H1 (cell line): ENCODE results near the gene KLK6.

Source experiments
- CHD1 ChIP-seq: IDR thresholded peaks from 2 replicates; pipeline ENCODE4 v1.6.1; 2012; ENCODE audit warnings: low read depth, low read length, improper control_type of control experiment
- EP300 ChIP-seq, 2 experiments: IDR thresholded peaks; 1 replicate in 1 of 2; 2 replicates in 1 of 2; pipeline ENCODE4 v1.6.1; 2011 to 2012; ENCODE audit warnings: low read depth in 2 of 2, low read length in 2 of 2, mild to moderate bottlenecking in 2 of 2, borderline replicate concordance in 1 of 2, inconsistent platforms in 1 of 2, moderate library complexity in 1 of 2
- JUND ChIP-seq: IDR thresholded peaks from 2 replicates; pipeline ENCODE4 v1.6.1; 2011; ENCODE audit warnings: mild to moderate bottlenecking, improper control_type of control experiment, low read length
- POLR2AphosphoS5 ChIP-seq: IDR thresholded peaks from 2 replicates; pipeline ENCODE4 v1.6.1; 2011; ENCODE audit warnings: low read depth, low read length
- RBBP5 ChIP-seq: IDR thresholded peaks from 2 replicates; pipeline ENCODE4 v1.7.1; 2012; ENCODE audit warnings: low read depth, mild to moderate bottlenecking, inconsistent platforms, low read length, moderate library complexity, borderline replicate concordance
- TAF1 ChIP-seq: IDR thresholded peaks from 2 replicates; pipeline ENCODE4 v1.6.1; 2011; ENCODE audit warnings: mild to moderate bottlenecking, low read depth, low read length
- TF ChIP-seq, protein P1 (sequence below), 3 experiments: IDR thresholded peaks; 1 replicate in 2 of 3; 2 replicates in 1 of 3; pipeline versions ENCODE4 v1.5.1 to v1.6.1; 2011; ENCODE audit warnings: low read length in 3 of 3, mild to moderate bottlenecking in 3 of 3, inconsistent platforms in 2 of 3, low read depth in 1 of 3, moderate library complexity in 1 of 3; ENCODE audit not compliant: insufficient read depth in 1 of 3; ENCODE audit errors: control extremely low read depth in 1 of 3

DNA sequence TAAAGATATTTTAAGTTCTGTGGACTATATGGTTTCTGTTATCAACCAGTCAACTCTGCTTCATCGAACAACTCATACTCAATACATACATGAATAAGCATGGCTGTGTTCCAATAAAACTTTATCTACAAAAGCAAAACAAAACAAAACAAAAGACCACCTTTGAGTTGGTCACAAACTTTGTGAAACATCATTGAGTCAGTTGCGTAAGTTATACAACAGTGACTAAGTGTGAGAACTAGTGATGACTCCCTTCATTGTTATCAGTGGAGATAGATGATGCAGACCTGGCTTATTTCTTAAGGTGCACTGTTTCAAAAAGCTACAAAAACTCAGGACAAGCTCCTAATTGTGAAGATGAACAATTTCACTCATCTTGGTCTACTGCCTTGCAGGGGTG, 43.7 kb downstream of the KLK6 start:
- TF ChIP-seq EP300 (IDR thresholded peaks at IDR 0.05; ENCODE audit: borderline replicate concordance in 1 of 2, low read depth in 2 of 2, low read length in 2 of 2) = no peak
- TF ChIP-seq, protein P1, sequence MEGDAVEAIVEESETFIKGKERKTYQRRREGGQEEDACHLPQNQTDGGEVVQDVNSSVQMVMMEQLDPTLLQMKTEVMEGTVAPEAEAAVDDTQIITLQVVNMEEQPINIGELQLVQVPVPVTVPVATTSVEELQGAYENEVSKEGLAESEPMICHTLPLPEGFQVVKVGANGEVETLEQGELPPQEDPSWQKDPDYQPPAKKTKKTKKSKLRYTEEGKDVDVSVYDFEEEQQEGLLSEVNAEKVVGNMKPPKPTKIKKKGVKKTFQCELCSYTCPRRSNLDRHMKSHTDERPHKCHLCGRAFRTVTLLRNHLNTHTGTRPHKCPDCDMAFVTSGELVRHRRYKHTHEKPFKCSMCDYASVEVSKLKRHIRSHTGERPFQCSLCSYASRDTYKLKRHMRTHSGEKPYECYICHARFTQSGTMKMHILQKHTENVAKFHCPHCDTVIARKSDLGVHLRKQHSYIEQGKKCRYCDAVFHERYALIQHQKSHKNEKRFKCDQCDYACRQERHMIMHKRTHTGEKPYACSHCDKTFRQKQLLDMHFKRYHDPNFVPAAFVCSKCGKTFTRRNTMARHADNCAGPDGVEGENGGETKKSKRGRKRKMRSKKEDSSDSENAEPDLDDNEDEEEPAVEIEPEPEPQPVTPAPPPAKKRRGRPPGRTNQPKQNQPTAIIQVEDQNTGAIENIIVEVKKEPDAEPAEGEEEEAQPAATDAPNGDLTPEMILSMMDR (IDR thresholded peaks at IDR 0.05; ENCODE audit: control extremely low read depth in 1 of 3, insufficient read depth in 1 of 3, low read depth in 1 of 3, low read length in 3 of 3) = no peak
- no peak for TF ChIP-seq RBBP5
- TF ChIP-seq JUND = no peak
- no peak for TF ChIP-seq POLR2AphosphoS5
- TF ChIP-seq CHD1 = no peak
- TF ChIP-seq TAF1 = no peak
